ENCODE results near the gene SOX14. TPM values are rescaled to one million over a fixed set of nuclear protein-coding genes. Genes with fewer than 3 reads are reported as not detected.

SOX14 gene
- total RNA-seq, 2 donors from 2014 or later, result not detected

DNA sequence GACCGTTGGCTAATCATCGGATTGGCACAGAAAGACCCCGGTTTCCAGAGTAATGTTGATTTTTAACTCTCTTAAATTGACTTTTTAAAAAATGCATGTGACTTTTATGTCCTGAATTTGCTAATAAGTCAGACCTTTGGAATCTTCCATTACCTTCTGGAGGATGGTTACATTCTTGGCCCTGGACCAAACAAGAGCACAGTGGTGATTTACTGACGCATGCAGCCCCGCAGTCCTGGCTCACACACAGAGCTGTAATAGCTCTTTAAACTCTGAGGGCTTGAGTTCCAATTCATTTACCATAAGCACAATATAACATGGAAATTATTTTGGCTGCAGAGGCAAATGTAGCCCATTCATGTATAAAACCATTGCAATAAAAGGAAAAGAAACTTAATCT, 25.1 kb downstream of the SOX14 start:
- intact Hi-C loops (cut with DNase I), result no loop called here
- TF ChIP-seq, protein P1, sequence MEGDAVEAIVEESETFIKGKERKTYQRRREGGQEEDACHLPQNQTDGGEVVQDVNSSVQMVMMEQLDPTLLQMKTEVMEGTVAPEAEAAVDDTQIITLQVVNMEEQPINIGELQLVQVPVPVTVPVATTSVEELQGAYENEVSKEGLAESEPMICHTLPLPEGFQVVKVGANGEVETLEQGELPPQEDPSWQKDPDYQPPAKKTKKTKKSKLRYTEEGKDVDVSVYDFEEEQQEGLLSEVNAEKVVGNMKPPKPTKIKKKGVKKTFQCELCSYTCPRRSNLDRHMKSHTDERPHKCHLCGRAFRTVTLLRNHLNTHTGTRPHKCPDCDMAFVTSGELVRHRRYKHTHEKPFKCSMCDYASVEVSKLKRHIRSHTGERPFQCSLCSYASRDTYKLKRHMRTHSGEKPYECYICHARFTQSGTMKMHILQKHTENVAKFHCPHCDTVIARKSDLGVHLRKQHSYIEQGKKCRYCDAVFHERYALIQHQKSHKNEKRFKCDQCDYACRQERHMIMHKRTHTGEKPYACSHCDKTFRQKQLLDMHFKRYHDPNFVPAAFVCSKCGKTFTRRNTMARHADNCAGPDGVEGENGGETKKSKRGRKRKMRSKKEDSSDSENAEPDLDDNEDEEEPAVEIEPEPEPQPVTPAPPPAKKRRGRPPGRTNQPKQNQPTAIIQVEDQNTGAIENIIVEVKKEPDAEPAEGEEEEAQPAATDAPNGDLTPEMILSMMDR (IDR thresholded peaks at IDR 0.05), result no peak
- TF ChIP-seq POLR2A (IDR thresholded peaks at IDR 0.05), result no peak
- no peaks in the 10 kb centered on the region for H3K36me3 ChIP-seq (replicated peaks in 1 of 2; ENCODE audit: insufficient read depth in 1 of 2, low read depth in 2 of 2)
- ATAC-seq (no peak), DNase-seq (no peak)
- H3K9me3 ChIP-seq, result no peaks in the 10 kb centered on the region
- H3K4me1 ChIP-seq, result no peaks in the 10 kb centered on the region
- H3K27me3 ChIP-seq, result peaks cover 0 to 3% of the 10 kb centered on the region in 2 donors
- no peak overlapping the region for H3K4me3 ChIP-seq
- 63 to 79% methylated on average over 5 of the region's 5 CpGs for WGBS, 2 donors
- no peak overlapping the region for H3K27ac ChIP-seq

DNA sequence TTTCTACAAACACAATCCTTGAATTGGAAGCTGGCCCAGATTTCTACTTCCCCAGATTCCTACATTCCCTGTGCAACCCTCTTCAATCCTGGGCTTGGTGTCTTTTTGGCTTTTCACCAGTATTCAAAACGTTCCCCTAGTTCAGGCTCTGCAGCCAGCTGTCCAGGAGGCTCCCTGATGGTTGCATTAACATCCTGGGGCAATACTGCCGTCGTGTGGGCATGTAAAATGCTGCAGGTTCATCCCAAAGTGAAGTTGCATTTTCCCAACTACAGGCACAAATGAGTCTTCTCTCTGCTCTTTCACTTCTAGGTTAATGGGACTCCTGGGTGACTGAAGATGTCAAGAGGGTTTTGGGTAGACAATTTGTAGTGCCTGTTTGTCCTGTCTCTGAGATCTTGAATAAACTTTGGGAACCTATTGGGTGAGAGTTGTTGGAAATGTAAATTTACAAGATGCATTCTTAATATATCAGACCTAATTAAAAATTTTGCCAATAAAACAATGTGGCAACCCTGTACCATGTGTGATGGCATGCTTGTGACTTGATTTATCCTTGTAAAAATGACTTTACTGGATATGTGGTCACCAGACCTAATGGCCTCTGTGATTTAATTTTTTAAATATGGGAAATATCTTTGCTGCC, 28.6 kb downstream of the SOX14 start:
- Histone ChIP-seq H3K4me1 (no peaks in the 10 kb centered on the region), H3K27me3 (peaks cover 0 to 3% of the 10 kb centered on the region in 2 donors), H3K9me3 (no peaks in the 10 kb centered on the region), H3K27ac (no peak overlapping the region), H3K36me3 (replicated peaks in 1 of 2; ENCODE audit: insufficient read depth in 1 of 2, low read depth in 2 of 2) (no peaks in the 10 kb centered on the region), H3K4me3 (no peak overlapping the region)
- peak; percentile 27 to 69 (median 53) for DNase-seq
- peak; percentile 45 for ATAC-seq
- WGBS, 2 donors, result 1 to 7% methylated on average over 3 of the region's 3 CpGs
- intact Hi-C loops (cut with DNase I), result no loop called here
- TF ChIP-seq, protein P1 (IDR thresholded peaks at IDR 0.05), result peak; percentile 9 to 87 (median 68)
- TF ChIP-seq POLR2A (IDR thresholded peaks at IDR 0.05), result no peak

DNA sequence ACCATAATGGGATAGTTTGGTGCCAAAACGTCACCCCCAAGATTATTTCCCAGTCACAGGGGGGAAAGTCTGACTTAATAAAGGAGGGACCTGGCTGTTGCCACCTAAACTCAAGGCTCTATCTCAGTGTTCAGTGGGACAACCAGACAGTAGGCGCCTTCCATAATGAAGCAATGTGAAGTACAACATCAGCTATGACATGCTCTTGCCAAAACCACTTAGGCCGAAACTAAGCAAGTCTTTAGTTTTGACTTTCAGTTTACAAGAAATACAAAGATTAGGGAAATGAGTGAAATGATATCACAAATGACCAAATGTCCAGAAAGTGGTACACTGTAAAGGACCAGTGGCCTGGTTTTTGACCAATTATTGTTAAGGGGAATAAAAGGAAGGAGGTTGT, 32.9 kb downstream of the SOX14 start:
- Histone ChIP-seq H3K36me3 (replicated peaks in 1 of 2; ENCODE audit: insufficient read depth in 1 of 2, low read depth in 2 of 2) (no peaks in the 10 kb centered on the region), H3K4me1 (no peaks in the 10 kb centered on the region), H3K9me3 (no peaks in the 10 kb centered on the region), H3K4me3 (no peak overlapping the region), H3K27me3 (no peaks in the 10 kb centered on the region), H3K27ac (no peak overlapping the region)
- intact Hi-C loops (cut with DNase I), result no loop called here
- WGBS, 2 donors, result 52 to 82% methylated on average over 3 of the region's 3 CpGs
- ATAC-seq, result no peak
- no peak for DNase-seq
- no peak for TF ChIP-seq POLR2A (IDR thresholded peaks at IDR 0.05)
- TF ChIP-seq, protein P1 (IDR thresholded peaks at IDR 0.05), result no peak

DNA sequence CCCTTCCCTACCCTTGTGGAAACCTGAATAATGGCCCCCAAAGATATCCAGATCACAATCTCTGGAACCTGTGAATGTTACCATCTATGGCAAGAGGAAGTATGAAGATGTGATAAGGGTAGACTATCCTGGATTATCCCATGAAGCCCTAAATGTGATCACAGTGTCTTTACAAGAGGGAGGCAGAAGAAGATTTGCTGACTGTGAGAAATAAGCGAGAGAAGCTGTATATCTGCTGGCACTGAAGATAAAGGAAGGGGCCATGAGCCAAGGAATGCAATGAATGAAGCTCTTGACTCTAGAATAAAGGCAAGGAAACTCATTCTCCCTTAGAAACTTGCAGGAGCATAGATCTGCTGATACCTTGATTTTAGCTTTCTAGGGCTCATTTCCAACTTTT, 39.1 kb downstream of the SOX14 start:
- Histone ChIP-seq H3K36me3 (replicated peaks in 1 of 2; ENCODE audit: insufficient read depth in 1 of 2, low read depth in 2 of 2) (no peaks in the 10 kb centered on the region), H3K9me3 (no peaks in the 10 kb centered on the region), H3K4me3 (no peak overlapping the region), H3K27ac (no peak overlapping the region), H3K27me3 (no peaks in the 10 kb centered on the region), H3K4me1 (no peaks in the 10 kb centered on the region)
- TF ChIP-seq POLR2A (IDR thresholded peaks at IDR 0.05), result no peak
- TF ChIP-seq, protein P1 (IDR thresholded peaks at IDR 0.05), result no peak
- ATAC-seq (no peak), DNase-seq (no peak)
- 64 to 75% methylated on average over 1 of the region's 1 CpG for WGBS, 2 donors
- intact Hi-C loops (cut with DNase I), result no loop called here

DNA sequence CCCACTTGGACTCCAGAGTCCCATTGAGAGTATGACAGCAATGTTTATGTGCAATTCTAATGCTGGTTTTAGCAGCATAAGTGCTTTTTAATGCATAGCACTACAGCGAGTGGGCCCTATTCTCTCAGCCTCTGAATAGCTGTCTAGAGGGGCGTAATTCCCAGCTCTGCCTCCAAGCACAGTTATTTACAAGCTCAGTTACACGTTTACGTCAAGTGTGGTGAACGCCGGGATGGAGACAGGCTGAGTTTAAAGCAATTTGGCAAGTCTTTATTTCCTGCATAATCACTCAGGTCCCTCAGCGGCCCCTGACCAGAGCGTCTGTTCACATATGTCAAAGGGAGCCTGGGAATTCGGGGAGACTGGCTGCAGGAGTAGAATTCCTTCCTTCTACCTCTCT, 43.9 kb downstream of the SOX14 start:
- no peaks in the 10 kb centered on the region for H3K9me3 ChIP-seq
- intact Hi-C loops (cut with DNase I), result no loop called here
- WGBS, 2 donors, result 21 to 24% methylated on average over 9 of the region's 9 CpGs
- no peak overlapping the region for H3K4me3 ChIP-seq
- no peaks in the 10 kb centered on the region for H3K36me3 ChIP-seq (replicated peaks in 1 of 2; ENCODE audit: insufficient read depth in 1 of 2, low read depth in 2 of 2)
- no peak for TF ChIP-seq POLR2A (IDR thresholded peaks at IDR 0.05)
- TF ChIP-seq, protein P1 (IDR thresholded peaks at IDR 0.05), result no peak
- DNase-seq (no peak), ATAC-seq (no peak)
- H3K4me1 ChIP-seq, result no peaks in the 10 kb centered on the region
- no peak overlapping the region for H3K27ac ChIP-seq
- H3K27me3 ChIP-seq, result no peaks in the 10 kb centered on the region
